WTC11 (cell line): Measurements from ENCODE around the gene ATP2A1. TPM values are rescaled to one million over a fixed set of nuclear protein-coding genes. Genes with fewer than 3 reads are reported as not detected.

Source experiments
- ATAC-seq: fragments of 200-7000 bp; cut with Tn5 transposase; 2 replicates; pipeline ENCODE4 v1.10.0; 2021; ENCODE audit warnings: mild to moderate bottlenecking, moderate library complexity
- CTCF ChIA-PET: fragments of 300-600 bp; sonication (Branson Sonifier 250); formaldehyde crosslinking; loops from one replicate; lab custom pipeline; 2021; ENCODE audit warnings: antibody characterized with exemption; lab: Charles Lee
- POLR2A ChIA-PET: fragments of 350-600 bp; sonication (Branson Sonifier 250); formaldehyde crosslinking; loops from one replicate; lab custom pipeline; 2021; ENCODE audit warnings: antibody characterized with exemption; lab: Charles Lee
- DNase-seq: peaks from one replicate; pipeline ENCODE4 v3.0.0; 2021; ENCODE audit warnings: low spot score
- H3K27ac Mint-ChIP-seq: 2 replicates; pipeline ENCODE4 v1.8.0; 2021; ENCODE audit warnings: mixed read lengths
- H3K27me3 Mint-ChIP-seq: 2 replicates; pipeline ENCODE4 v1.8.0; 2021; ENCODE audit warnings: low read depth, mild to moderate bottlenecking, moderate library complexity, mixed read lengths
- H3K36me3 Mint-ChIP-seq: 2 replicates; pipeline ENCODE4 v1.8.0; 2021; ENCODE audit warnings: mixed read lengths
- H3K4me1 Mint-ChIP-seq: 2 replicates; pipeline ENCODE4 v1.8.0; 2022; ENCODE audit warnings: mixed read lengths
- H3K4me3 Mint-ChIP-seq: 2 replicates; pipeline ENCODE4 v1.8.0; 2021; ENCODE audit warnings: mild to moderate bottlenecking, moderate library complexity, mixed read lengths
- H3K9me3 Mint-ChIP-seq: 2 replicates; pipeline ENCODE4 v1.8.0; 2021; ENCODE audit warnings: mixed read lengths
- ERG ChIP-seq: fragments of 250-450 bp; sonication (Bioruptor Pico); IDR thresholded peaks from 2 replicates; pipeline ENCODE4 v1.8.0; 2021; ENCODE audit warnings: mild to moderate bottlenecking
- ESRRA ChIP-seq: sonication (generic); formaldehyde crosslinking; IDR thresholded peaks from 2 replicates; pipeline ENCODE4 v1.8.1; 2022; ENCODE audit warnings: mild to moderate bottlenecking, missing genetic modification reagents, borderline replicate concordance
- ETV6 ChIP-seq: sonication (generic); formaldehyde crosslinking; IDR thresholded peaks from 2 replicates; pipeline ENCODE4 v1.8.1; 2022; ENCODE audit warnings: mild to moderate bottlenecking, missing genetic modification reagents
- FOXK1 ChIP-seq: sonication (generic); formaldehyde crosslinking; IDR thresholded peaks from 2 replicates; pipeline ENCODE4 v1.8.0; 2022; ENCODE audit warnings: mild to moderate bottlenecking, moderate library complexity, missing genetic modification reagents
- FOXP1 ChIP-seq: sonication (generic); formaldehyde crosslinking; IDR thresholded peaks from 2 replicates; pipeline ENCODE4 v1.8.0; 2022; ENCODE audit warnings: missing genetic modification reagents, mild to moderate bottlenecking, moderate library complexity, borderline replicate concordance
- GABPB1 ChIP-seq: sonication (generic); formaldehyde crosslinking; IDR thresholded peaks from 2 replicates; pipeline ENCODE4 v1.8.1; 2023; ENCODE audit warnings: mild to moderate bottlenecking, missing genetic modification reagents
- MYBL2 ChIP-seq: sonication (generic); formaldehyde crosslinking; IDR thresholded peaks from 2 replicates; pipeline ENCODE4 v1.8.1; 2023; ENCODE audit warnings: mild to moderate bottlenecking, moderate library complexity, missing genetic modification reagents
- NFYB ChIP-seq: sonication (generic); formaldehyde crosslinking; conservative IDR thresholded peaks from 2 replicates; pipeline ENCODE4 v1.8.0; 2022; ENCODE audit warnings: low read depth, missing genetic modification reagents
- NR1H2 ChIP-seq: sonication (generic); formaldehyde crosslinking; IDR thresholded peaks from 2 replicates; pipeline ENCODE4 v1.9.0; 2021; ENCODE audit warnings: mild to moderate bottlenecking, moderate library complexity, missing genetic modification reagents
- PRDM15 ChIP-seq: sonication (generic); formaldehyde crosslinking; IDR thresholded peaks from 2 replicates; pipeline ENCODE4 v1.8.0; 2022; ENCODE audit warnings: missing genetic modification reagents
- SP1 ChIP-seq: sonication (generic); formaldehyde crosslinking; conservative IDR thresholded peaks from 2 replicates; pipeline ENCODE4 v1.8.1; 2022; ENCODE audit warnings: missing genetic modification reagents
- STAT6 ChIP-seq: sonication (generic); formaldehyde crosslinking; conservative IDR thresholded peaks from 2 replicates; pipeline ENCODE4 v1.8.1; 2023; ENCODE audit warnings: mild to moderate bottlenecking, low read depth, missing genetic modification reagents, moderate library complexity
- TEAD4 ChIP-seq: sonication (generic); formaldehyde crosslinking; IDR thresholded peaks from 2 replicates; pipeline ENCODE4 v1.8.0; 2022; ENCODE audit warnings: mild to moderate bottlenecking, missing genetic modification reagents
- ZBTB43 ChIP-seq: sonication (generic); formaldehyde crosslinking; IDR thresholded peaks from 2 replicates; pipeline ENCODE4 v1.8.1; 2023; ENCODE audit warnings: mild to moderate bottlenecking, missing genetic modification reagents
- ZNF121 ChIP-seq: sonication (generic); formaldehyde crosslinking; IDR thresholded peaks from 2 replicates; pipeline ENCODE4 v1.8.0; 2023; ENCODE audit warnings: missing genetic modification reagents
- ZNF317 ChIP-seq: sonication (generic); formaldehyde crosslinking; IDR thresholded peaks from 2 replicates; pipeline ENCODE4 v1.8.1; 2023; ENCODE audit warnings: low read depth, mild to moderate bottlenecking, moderate library complexity, missing genetic modification reagents, borderline replicate concordance
- total RNA-seq: library from RNA; stranded (reverse); gene quantifications from 3 replicates; pipeline ENCODE4 v1.2.3, GENCODE V29; 2021
- TF ChIP-seq, protein P1 (sequence below): sonication (generic); formaldehyde crosslinking; conservative IDR thresholded peaks from 2 replicates; pipeline ENCODE4 v1.8.1; 2022; ENCODE audit warnings: mild to moderate bottlenecking, missing genetic modification reagents
- TF ChIP-seq, protein P2 (sequence below): sonication (generic); formaldehyde crosslinking; IDR thresholded peaks from 2 replicates; pipeline ENCODE4 v1.8.1; 2022; ENCODE audit warnings: mild to moderate bottlenecking, missing genetic modification reagents, moderate library complexity, borderline replicate concordance

ATP2A1 gene
- total RNA-seq, 1 experiment from 2014 or later, result 6.4 TPM

- POLR2A ChIA-PET, result interaction anchor here (1.0 kb wide), 1 partner anchor 12 kb away, joined by 3 read pairs; no protein-coding TSS in a partner anchor
- H3K4me3 Mint-ChIP-seq, result peak within 1 kb of the TSS; percentile 97
These were observed 46.6 kb downstream of the ATP2A1 start, which contains the start of gene RABEP2 for GRCh38 chr16:28924762-28925385. Gene RABEP2 (minus strand): TSS chr16:28925238. CDS start chr16:28925163, 75 bp downstream.

GRCh38 chr16:28925386-28926228 is 47.3 kb downstream of the ATP2A1 start:
- ATAC-seq, result no peak; the same call in 1 of the 2 replicates
- TF ChIP-seq ZBTB43 (CRISPR knock-in tag), result 0 out of 2 replicates have a peak, but pooled peaks have one; percentile 35
- TF ChIP-seq, protein P1, sequence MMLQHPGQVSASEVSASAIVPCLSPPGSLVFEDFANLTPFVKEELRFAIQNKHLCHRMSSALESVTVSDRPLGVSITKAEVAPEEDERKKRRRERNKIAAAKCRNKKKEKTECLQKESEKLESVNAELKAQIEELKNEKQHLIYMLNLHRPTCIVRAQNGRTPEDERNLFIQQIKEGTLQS (CRISPR knock-in tag), result no peak
- no peak for TF ChIP-seq STAT6 (CRISPR knock-in tag)
- TF ChIP-seq ESRRA (CRISPR knock-in tag), result peak; percentile 29; the same call in 1 of the 2 replicates
- TF ChIP-seq GABPB1 (CRISPR knock-in tag), result peak; percentile 67
- no peak for TF ChIP-seq ZNF317 (CRISPR knock-in tag)
- TF ChIP-seq ZNF121 (CRISPR knock-in tag), result no peak
- no peak for TF ChIP-seq MYBL2 (CRISPR knock-in tag)
- no peak for TF ChIP-seq TEAD4 (CRISPR knock-in tag)
- TF ChIP-seq, protein P2, sequence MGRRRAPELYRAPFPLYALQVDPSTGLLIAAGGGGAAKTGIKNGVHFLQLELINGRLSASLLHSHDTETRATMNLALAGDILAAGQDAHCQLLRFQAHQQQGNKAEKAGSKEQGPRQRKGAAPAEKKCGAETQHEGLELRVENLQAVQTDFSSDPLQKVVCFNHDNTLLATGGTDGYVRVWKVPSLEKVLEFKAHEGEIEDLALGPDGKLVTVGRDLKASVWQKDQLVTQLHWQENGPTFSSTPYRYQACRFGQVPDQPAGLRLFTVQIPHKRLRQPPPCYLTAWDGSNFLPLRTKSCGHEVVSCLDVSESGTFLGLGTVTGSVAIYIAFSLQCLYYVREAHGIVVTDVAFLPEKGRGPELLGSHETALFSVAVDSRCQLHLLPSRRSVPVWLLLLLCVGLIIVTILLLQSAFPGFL (CRISPR knock-in tag), result no peak

More at GRCh38 chr16:28924762-28925385, 46.6 kb downstream of the ATP2A1 start, which contains the start of gene RABEP2:
- DNase-seq (peak; percentile 99), ATAC-seq (peak; percentile 91)
- H3K4me1 Mint-ChIP-seq, result peaks cover 14% of the 10 kb centered on the region
- H3K27me3 Mint-ChIP-seq, result peaks cover 3% of the 10 kb centered on the region; the same call in 1 of the 2 replicates
- TF ChIP-seq FOXP1 (CRISPR knock-in tag), result peak; percentile 39; the same call in 1 of the 2 replicates
- TF ChIP-seq ETV6 (CRISPR knock-in tag), result 0 out of 2 replicates have a peak, but pooled peaks have one; percentile 15
- TF ChIP-seq SP1, result peak; percentile 89
- peak; percentile 42; the same call in 1 of the 2 replicates for TF ChIP-seq MYBL2 (CRISPR knock-in tag)
- TF ChIP-seq NFYB (CRISPR knock-in tag), result no peak
- no peak for TF ChIP-seq ERG
- TF ChIP-seq FOXK1, result peak; percentile 62
- no peak for TF ChIP-seq NR1H2 (CRISPR knock-in tag)
- peak; percentile 88 for TF ChIP-seq PRDM15 (CRISPR knock-in tag)
- 0 out of 2 replicates have a peak, but pooled peaks cover under 1% of the 10 kb centered on the region for H3K36me3 Mint-ChIP-seq
- no peaks in the 10 kb centered on the region for H3K9me3 Mint-ChIP-seq
- H3K27ac Mint-ChIP-seq, result peak within 1 kb of the TSS; percentile 99
- CTCF ChIA-PET, result interaction anchor here (0.8 to 3.3 kb wide), 4 partner anchors 9 to 45 kb away, joined by 3 to 16 read pairs (median 6); no protein-coding TSS in a partner anchor

More at GRCh38 chr16:28925386-28926228, 47.3 kb downstream of the ATP2A1 start:
- Mint-ChIP-seq H3K36me3 (no peaks in the 10 kb centered on the region), H3K27ac (peak overlapping the region; percentile 99), H3K4me1 (peaks cover 14% of the 10 kb centered on the region), H3K9me3 (no peaks in the 10 kb centered on the region), H3K27me3 (peaks cover 3% of the 10 kb centered on the region; the same call in 1 of the 2 replicates), H3K4me3 (peak overlapping the region; percentile 97)
- POLR2A ChIA-PET, result interaction anchor here (0.6 to 1.0 kb wide), 2 partner anchors 11 to 449 kb away, joined by 3 read pairs; no protein-coding TSS in a partner anchor
- CTCF ChIA-PET, result interaction anchor here (0.8 to 3.3 kb wide), 3 partner anchors 8 to 20 kb away, joined by 3 to 16 read pairs (median 4); no protein-coding TSS in a partner anchor
- DNase-seq, result no peak
